Dedifferentiated amniotic fluid mesenchymal stem cell (primary cell): ENCODE measurements around the gene ELL.

Source experiments
- DNase-seq: peaks from one replicate; pipeline ENCODE4 v3.0.0-alpha.2; 2016; ENCODE audit errors: extremely low spot score

The ELL gene

GRCh38 chr19:18488838-18489626 is 32.8 kb downstream of the ELL start:
- no peak for DNase-seq

GRCh38 chr19:18488403-18488723 is 33.5 kb downstream of the ELL start:
- no peak for DNase-seq

GRCh38 chr19:18487576-18488402 is 34.1 kb downstream of the ELL start:
- no peak for DNase-seq

DNA sequence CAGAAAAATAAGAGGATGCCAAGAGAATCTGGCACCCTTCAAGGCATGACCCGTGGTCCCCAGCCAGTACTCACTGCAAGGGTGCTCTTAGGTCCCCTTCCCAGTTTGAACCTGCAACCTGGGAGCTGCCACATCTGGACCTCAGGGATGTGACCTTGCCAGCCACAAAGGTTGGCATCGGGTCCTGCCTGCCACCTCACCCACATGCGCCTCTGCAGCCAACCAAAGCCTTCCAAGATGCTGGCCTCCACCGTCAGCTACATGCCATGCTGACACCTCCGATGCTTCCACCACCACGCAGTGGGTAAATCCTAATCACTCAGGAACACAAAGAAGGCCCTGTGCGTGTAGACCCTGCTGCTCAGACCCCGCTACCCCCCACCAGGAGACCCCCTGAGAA is 35.1 kb downstream of the ELL start:
- DNase-seq = no peak

DNA sequence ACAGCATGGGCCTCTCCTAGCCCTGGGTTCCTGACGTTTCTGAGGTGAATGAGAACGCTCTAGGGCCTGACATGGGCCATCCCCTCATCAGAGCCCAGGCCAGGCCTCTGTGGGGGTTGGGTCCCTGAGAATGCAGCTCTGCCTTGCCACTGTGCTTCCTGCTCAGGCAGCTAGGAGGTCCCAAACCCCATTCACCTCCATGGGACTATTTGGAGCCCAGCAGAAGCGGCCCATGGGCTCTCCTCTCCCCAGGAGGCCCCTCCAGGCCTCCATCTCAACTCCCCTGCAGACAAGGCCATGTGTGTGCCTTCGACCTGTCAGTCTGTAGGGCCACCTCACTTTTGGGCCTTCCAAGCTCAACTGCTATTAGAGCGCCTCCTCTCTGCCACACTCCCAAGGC is 36.9 kb downstream of the ELL start:
- no peak for DNase-seq

GRCh38 chr19:18483119-18483890 is 38.6 kb downstream of the ELL start:
- DNase-seq = no peak

DNA sequence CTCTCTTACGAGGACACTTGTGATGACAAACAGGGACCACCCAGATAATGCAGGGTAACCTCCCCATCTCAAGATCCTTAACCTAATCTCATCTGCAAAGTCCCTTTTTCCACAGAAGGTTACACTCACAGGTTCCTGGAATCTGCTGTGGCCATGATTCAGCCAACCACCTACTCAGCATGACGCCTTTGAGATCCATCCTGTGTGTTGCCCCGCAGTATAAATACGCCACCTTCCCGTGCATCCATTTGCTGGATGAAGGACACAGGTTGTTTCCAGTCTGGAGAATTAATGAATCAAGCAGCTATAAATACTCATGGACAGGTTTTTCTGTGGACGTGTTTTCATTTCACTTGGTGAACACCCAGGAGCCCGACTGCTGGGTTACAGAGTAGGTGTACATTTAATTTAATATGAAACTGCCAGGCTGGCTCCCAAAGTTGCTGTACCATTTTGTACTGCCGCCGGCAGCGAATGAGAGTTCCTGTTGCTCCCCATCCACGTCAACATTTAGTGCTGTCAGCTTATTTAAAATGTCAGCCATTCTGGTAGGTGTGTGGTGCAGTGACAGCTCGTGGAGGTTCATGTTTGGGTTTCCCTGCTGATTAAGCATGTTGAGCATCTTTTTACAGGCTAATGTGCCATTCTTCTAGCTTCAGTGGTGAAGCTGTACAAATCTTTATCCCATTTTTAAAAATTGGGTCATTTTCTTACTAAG is 40.2 kb downstream of the ELL start:
- DNase-seq = no peak

DNA sequence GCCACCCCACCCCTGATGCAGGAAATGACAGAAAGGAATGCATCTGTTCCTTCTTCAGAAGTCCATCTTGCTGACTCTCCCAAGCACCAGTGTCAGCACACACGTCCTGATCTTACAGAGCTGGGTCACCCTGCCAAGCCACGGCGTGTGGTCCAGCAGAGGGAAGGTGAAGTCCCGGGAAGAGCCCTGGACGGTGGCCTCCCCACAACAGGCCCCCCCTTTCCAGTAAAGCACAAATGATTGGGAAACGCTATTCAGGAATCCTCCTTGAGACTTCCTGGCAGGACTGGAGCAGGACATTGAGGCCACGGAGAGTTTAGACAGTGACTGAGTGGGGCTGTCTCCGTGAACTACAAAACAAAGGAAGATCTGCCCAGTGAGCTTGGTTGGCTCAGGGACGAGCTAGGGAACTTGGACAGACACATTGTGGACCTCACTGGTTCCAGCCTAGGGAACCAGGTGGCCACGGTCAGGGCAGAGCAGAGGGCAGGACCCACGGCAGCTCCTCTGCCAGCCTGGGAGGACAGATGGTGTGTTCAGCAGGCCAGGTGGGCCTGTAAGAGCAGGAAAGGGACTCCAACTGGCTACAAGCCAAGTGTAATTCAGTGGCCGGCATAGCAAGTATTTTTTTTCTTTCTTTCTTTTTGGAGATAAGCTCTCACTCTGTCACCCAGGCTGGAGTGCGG is 41.7 kb downstream of the ELL start:
- peak; percentile 24 for DNase-seq

DNA sequence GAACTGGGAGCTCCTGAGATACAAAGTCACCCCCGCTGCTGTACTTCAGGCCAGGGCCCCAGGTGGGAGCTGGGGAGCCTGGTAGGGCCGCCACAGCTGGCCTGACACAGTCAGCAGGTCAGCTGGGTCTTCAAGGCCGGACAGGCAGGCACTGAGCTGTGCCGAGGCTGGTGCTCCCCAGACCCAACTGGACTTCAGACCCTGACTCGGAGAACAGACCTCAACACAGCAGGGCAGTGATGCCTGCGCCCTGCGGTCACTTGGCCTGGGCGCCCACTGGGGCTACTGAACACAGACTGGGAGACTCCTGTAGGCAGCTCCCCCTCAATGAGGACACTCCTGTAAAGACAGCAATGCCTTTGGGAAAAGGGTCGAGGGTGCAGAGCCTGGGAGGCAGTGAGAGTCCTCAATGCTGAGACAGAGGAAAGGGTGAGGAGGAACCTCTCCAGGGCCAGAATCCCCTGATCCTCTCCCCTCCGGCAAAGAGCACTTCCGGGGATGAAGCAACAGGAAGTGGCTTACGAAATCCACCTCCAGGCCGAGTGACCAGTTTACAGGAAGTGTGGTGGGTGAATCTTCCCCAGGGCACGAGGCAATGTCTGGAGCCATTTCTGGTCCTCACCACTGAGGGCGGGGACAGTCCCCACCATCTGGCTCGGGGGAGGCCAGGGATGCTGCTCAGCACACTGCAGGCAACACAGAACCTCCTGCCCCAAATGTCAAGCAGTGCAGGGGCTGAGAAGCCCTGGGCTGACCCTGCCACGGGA is 43.1 kb downstream of the ELL start:
- peak; percentile 81 for DNase-seq

GRCh38 chr19:18477974-18478373 is 43.9 kb downstream of the ELL start:
- DNase-seq = no peak

DNA sequence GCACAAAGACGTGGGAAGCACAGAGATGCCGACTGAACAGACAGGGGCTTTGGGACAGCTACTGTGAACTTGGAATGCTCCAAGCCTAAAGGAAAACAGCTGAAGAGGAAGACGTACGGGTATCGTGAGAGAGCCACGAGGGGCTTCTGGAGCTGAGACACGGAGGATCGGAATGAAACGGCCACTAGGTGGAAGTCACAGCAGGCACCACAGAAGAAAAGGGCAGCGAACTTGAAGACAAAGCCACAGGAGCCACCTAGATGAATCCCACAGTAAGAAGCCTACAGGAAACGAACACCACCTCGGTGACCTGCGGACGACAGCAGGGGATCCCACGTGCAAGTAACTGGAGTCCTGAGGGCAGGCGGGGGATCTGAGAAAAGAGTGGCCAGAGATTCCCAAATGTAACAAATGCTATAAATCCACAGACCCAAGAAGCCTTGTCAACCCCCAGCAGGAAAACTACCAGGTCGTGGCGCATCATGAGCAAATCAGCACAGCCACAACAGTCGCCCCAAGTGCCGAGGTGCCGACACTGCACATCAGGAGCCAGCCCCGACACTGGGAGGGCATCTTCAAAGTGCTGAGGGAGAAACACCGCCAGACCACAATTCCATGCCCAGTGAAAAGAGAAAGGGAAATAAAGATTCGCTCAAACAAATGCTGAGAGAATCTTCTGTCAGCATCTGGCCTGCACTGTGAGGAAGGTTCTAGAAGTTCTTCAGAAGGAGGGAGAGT is 44.7 kb downstream of the ELL start:
- DNase-seq = no peak

- DNase-seq = no peak
Observed at GRCh38 chr19:18476507-18477041, 45.3 kb downstream of the ELL start.

- no peak for DNase-seq
Observed at GRCh38 chr19:18475762-18476331, 46.0 kb downstream of the ELL start.

- DNase-seq = no peak
Observed at GRCh38 chr19:18475004-18475453, 46.8 kb downstream of the ELL start.

DNA sequence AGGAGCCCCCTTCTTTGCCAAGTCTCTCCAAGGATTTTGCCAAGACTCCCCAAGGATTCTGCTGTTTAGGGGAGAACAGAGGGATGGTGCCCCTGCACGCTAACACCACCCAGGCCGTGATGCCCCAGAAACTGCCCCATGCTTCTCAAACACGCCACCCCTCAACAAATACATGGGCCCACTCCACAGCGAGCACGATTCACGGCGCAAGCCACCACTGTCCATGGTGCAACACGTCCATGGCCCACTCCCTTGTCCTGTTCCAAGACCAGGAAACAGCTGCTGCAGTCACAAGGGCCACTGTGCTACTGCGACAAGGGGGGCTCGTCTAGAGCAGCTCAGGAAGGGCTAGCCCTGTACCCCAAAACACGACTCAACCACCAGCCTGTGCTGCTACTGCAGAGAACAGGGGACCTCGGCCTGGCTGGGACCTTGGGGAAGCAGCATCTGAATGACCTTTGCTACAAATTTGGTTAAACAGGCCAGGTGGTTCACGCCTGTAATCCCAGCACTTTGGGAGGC is 47.4 kb downstream of the ELL start:
- DNase-seq = no peak

GRCh38 chr19:18473706-18474087 is 48.2 kb downstream of the ELL start:
- no peak for DNase-seq

- no peak for DNase-seq
Observed at GRCh38 chr19:18473003-18473705, 48.7 kb downstream of the ELL start.

DNA sequence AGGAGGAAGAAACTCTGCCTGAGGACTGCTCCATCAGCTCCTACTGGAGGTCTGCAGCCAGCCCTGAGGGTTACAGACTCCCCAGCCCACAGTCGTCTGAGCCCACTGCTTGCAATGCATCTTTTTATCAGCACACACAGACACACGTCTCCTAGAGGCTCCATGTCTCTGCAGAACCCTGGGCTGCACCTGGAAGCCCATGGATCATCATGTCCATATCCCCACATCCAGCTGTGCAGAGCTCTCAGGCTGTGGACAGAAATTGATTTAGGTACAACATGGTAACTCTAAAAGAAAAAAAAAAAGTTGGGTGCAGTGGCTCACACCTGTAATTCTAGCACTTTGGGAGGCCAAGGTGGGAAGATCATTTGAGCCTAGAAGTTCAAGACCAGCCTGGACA is 51.1 kb downstream of the ELL start:
- DNase-seq = no peak
